ENCODE results near the gene STIM2.

DNA sequence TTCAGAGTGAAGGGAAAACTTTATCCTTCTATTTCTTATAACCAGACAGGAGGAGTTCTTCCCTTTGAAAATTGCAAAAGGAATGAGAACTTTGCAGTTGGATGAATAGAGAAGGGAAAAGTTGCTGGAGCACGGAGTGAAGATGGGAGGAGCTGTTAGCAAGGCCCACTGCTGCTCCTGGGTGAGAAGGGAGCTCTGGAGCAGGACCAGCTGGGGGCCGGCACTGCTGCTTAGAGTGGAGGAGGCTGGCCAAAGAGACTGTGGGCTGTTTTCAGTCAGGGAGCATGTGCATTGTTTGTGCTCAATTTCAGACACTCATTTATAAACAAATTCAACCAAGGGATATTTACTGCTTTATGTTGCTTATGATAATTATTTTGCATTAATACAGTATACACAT lies 164.2 kb downstream of the STIM2 start:
- TF ChIP-seq, protein P1, sequence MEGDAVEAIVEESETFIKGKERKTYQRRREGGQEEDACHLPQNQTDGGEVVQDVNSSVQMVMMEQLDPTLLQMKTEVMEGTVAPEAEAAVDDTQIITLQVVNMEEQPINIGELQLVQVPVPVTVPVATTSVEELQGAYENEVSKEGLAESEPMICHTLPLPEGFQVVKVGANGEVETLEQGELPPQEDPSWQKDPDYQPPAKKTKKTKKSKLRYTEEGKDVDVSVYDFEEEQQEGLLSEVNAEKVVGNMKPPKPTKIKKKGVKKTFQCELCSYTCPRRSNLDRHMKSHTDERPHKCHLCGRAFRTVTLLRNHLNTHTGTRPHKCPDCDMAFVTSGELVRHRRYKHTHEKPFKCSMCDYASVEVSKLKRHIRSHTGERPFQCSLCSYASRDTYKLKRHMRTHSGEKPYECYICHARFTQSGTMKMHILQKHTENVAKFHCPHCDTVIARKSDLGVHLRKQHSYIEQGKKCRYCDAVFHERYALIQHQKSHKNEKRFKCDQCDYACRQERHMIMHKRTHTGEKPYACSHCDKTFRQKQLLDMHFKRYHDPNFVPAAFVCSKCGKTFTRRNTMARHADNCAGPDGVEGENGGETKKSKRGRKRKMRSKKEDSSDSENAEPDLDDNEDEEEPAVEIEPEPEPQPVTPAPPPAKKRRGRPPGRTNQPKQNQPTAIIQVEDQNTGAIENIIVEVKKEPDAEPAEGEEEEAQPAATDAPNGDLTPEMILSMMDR (conservative IDR thresholded peaks at IDR 0.05; ENCODE audit: low read depth, low read length), result no peak
- TF ChIP-seq EZH2phosphoT487 (IDR thresholded peaks at IDR 0.05; ENCODE audit: borderline replicate concordance, low read length) (no peak), EZH2 (IDR thresholded peaks at IDR 0.05; ENCODE audit: low read length, unreplicated experiment) (no peak)

All from PC-3 (cell line).